IMR-90 (cell line): ENCODE results near the gene TTF2. TPM values are rescaled to one million over a fixed set of nuclear protein-coding genes. Genes with fewer than 3 reads are reported as not detected.

Experiments used
- ATAC-seq: fragments of 200-7000 bp; cut with Tn5 transposase; 2 replicates; pipeline ENCODE4 v1.9.1; 2020; ENCODE audit warnings: low read depth, mild to moderate bottlenecking, moderate library complexity
- BruUV-seq: library from RNA; stranded (reverse); fragments of 400-500 nt; replicated peaks from 2 replicates; lab custom pipeline; 2021; lab: Mats Ljungman, UMichigan
- CTCF ChIA-PET: fragments of 300-600 bp; formaldehyde crosslinking; extraction: SDS; loops from one replicate; lab custom pipeline; 2021; ENCODE audit warnings: antibody characterized with exemption; lab: Yijun Ruan, JAX
- POLR2A ChIA-PET: fragments of 300-600 bp; sonication (Branson Sonifier 250); formaldehyde crosslinking; loops from one replicate; lab custom pipeline; 2022; ENCODE audit warnings: antibody characterized with exemption; ENCODE audit not compliant: unreplicated experiment; lab: Charles Lee
- DNase-seq: peaks from one replicate; pipeline ENCODE4 v3.0.0; 2013
- H2AFZ ChIP-seq: replicated peaks from 2 replicates; pipeline ENCODE3; 2013; ENCODE audit warnings: low read length, mild to moderate bottlenecking; ENCODE audit not compliant: poor library complexity
- H2AK5ac ChIP-seq: 2 replicates; pipeline ENCODE4 v1.6.1; 2013; ENCODE audit warnings: low read depth, low read length, inconsistent platforms
- H2AK9ac ChIP-seq: replicated peaks from 2 replicates; pipeline ENCODE3; 2013; ENCODE audit warnings: mild to moderate bottlenecking, low read depth, low read length, moderate library complexity; ENCODE audit not compliant: poor library complexity
- H2BK120ac ChIP-seq: 2 replicates; pipeline ENCODE4 v1.6.1; 2013; ENCODE audit warnings: low read depth, low read length, inconsistent platforms
- H2BK15ac ChIP-seq: 3 replicates; pipeline ENCODE4 v1.6.1; 2013; ENCODE audit warnings: low read depth, low read length, inconsistent platforms
- H2BK20ac ChIP-seq: 2 replicates; pipeline ENCODE4 v1.6.1; 2013; ENCODE audit warnings: low read depth, mild to moderate bottlenecking, inconsistent platforms, low read length, moderate library complexity
- H2BK5ac ChIP-seq: 2 replicates; pipeline ENCODE4 v1.6.1; 2013; ENCODE audit warnings: mild to moderate bottlenecking, low read depth, low read length, inconsistent platforms; ENCODE audit not compliant: poor library complexity, severe bottlenecking
- H3K14ac ChIP-seq: replicated peaks from 2 replicates; pipeline ENCODE4 v1.6.1; 2013; ENCODE audit warnings: low read depth, low read length, inconsistent platforms
- H3K18ac ChIP-seq: 2 replicates; pipeline ENCODE4 v1.6.1; 2013; ENCODE audit warnings: low read depth, low read length, control low read depth
- H3K23ac ChIP-seq: 2 replicates; pipeline ENCODE4 v1.6.1; 2013; ENCODE audit warnings: low read depth, low read length, inconsistent platforms
- H3K27ac ChIP-seq: 2 replicates; pipeline ENCODE4 v1.5.1; 2013; ENCODE audit warnings: mild to moderate bottlenecking, control low read depth, low read length; ENCODE audit not compliant: insufficient read depth
- H3K27me3 ChIP-seq: 2 replicates; pipeline ENCODE4 v1.6.1; 2013; ENCODE audit warnings: low read length; ENCODE audit not compliant: control insufficient read depth, insufficient read depth
- H3K36me3 ChIP-seq: 2 replicates; pipeline ENCODE4 v1.6.1; 2013; ENCODE audit warnings: low read length, mixed read lengths; ENCODE audit not compliant: control insufficient read depth, insufficient read depth
- H3K4ac ChIP-seq: 2 replicates; pipeline ENCODE4 v1.6.1; 2013; ENCODE audit warnings: low read depth, low read length, inconsistent platforms
- H3K4me1 ChIP-seq: 2 replicates; pipeline ENCODE4 v1.6.1; 2013; ENCODE audit warnings: low read length, mixed read lengths; ENCODE audit not compliant: control insufficient read depth, insufficient read depth
- H3K4me2 ChIP-seq: 2 replicates; pipeline ENCODE4 v1.6.1; 2013; ENCODE audit warnings: low read depth, mild to moderate bottlenecking, control low read depth, low read length, moderate library complexity
- H3K4me3 ChIP-seq: 2 replicates; pipeline ENCODE4 v1.5.1; 2013; ENCODE audit warnings: low read depth, mild to moderate bottlenecking, control low read depth, low read length, moderate library complexity; ENCODE audit not compliant: insufficient read depth
- H3K56ac ChIP-seq: 2 replicates; pipeline ENCODE4 v1.6.1; 2013; ENCODE audit warnings: low read length, inconsistent platforms; ENCODE audit not compliant: insufficient read depth; ENCODE audit errors: extremely low read depth
- H3K79me1 ChIP-seq, 2 experiments: 2 replicates each; pipeline ENCODE4 v1.6.1; 2013; ENCODE audit warnings: low read length in 2 of 2, inconsistent platforms in 1 of 2, low read depth in 1 of 2
- H3K9ac ChIP-seq: 2 replicates; pipeline ENCODE4 v1.6.1; 2013; ENCODE audit warnings: low read depth, low read length, control low read depth
- H3K9me1 ChIP-seq: 2 replicates; pipeline ENCODE4 v1.6.1; 2013; ENCODE audit warnings: low read length, inconsistent platforms; ENCODE audit not compliant: insufficient read depth
- H3K9me3 ChIP-seq: 2 replicates; pipeline ENCODE4 v1.6.1; 2013; ENCODE audit warnings: low read length; ENCODE audit not compliant: control insufficient read depth, insufficient read depth
- H4K20me1 ChIP-seq: 2 replicates; pipeline ENCODE4 v1.6.1; 2013; ENCODE audit warnings: low read length, inconsistent platforms; ENCODE audit not compliant: insufficient read depth
- H4K5ac ChIP-seq: 2 replicates; pipeline ENCODE4 v1.6.1; 2013; ENCODE audit warnings: mild to moderate bottlenecking, low read depth, low read length, control low read depth
- H4K8ac ChIP-seq, 2 experiments: 2 replicates each; pipeline ENCODE4 v1.6.1; 2013; ENCODE audit warnings: low read depth in 2 of 2, low read length in 2 of 2, control low read depth in 1 of 2, inconsistent platforms in 1 of 2
- H4K91ac ChIP-seq: 2 replicates; pipeline ENCODE4 v1.6.1; 2013; ENCODE audit warnings: low read depth, low read length, inconsistent platforms; ENCODE audit not compliant: insufficient read depth
- CHD1 ChIP-seq: IDR thresholded peaks from 2 replicates; pipeline ENCODE4 v1.6.1; 2012; ENCODE audit warnings: low read depth, low read length, improper control_type of control experiment
- FOS ChIP-seq: fragments of 150-350 bp; IDR thresholded peaks from 2 replicates; pipeline ENCODE4 v1.6.1; 2016; ENCODE audit warnings: low read depth, low read length
- MAFK ChIP-seq: IDR thresholded peaks from 2 replicates; pipeline ENCODE4 v1.6.1; 2012; ENCODE audit warnings: low read depth, low read length, improper control_type of control experiment
- MAZ ChIP-seq: IDR thresholded peaks from 2 replicates; pipeline ENCODE4 v1.6.1; 2012; ENCODE audit warnings: low read depth, mild to moderate bottlenecking, low read length, improper control_type of control experiment, moderate library complexity, borderline replicate concordance
- MXI1 ChIP-seq: IDR thresholded peaks from 2 replicates; pipeline ENCODE4 v1.6.1; 2012; ENCODE audit warnings: low read depth, mild to moderate bottlenecking, low read length, moderate library complexity, borderline replicate concordance
- NFE2L2 ChIP-seq: fragments of 150-350 bp; IDR thresholded peaks from 2 replicates; pipeline ENCODE4 v1.6.1; 2016; ENCODE audit warnings: low read depth, mild to moderate bottlenecking, low read length
- POLR2A ChIP-seq: IDR thresholded peaks from 2 replicates; pipeline ENCODE4 v1.6.1; 2012; ENCODE audit warnings: mild to moderate bottlenecking, low read depth, low read length
- RAD21 ChIP-seq: IDR thresholded peaks from 2 replicates; pipeline ENCODE4 v1.6.1; 2012; ENCODE audit warnings: low read length, improper control_type of control experiment
- RFX5 ChIP-seq: IDR thresholded peaks from 2 replicates; pipeline ENCODE4 v1.8.0; 2012; ENCODE audit warnings: low read depth, mild to moderate bottlenecking, low read length, moderate library complexity
- SMC3 ChIP-seq: fragments of 150-350 bp; IDR thresholded peaks from 2 replicates; pipeline ENCODE4 v1.6.1; 2016; ENCODE audit warnings: low read depth, mild to moderate bottlenecking, antibody characterized with exemption, low read length, moderate library complexity
- WGBS, 2 experiments: methylation state at CpG; one replicate each; pipeline versions ENCODE4 v1.1.5 to v1.1.7; 2013; ENCODE audit warnings: missing lambda C conversion rate in 2 of 2; ENCODE audit not compliant: insufficient read length in 1 of 2; ENCODE audit errors: extremely low coverage in 2 of 2; 5-methylcytosine and 5-hydroxymethylcytosine counted together
- dilution Hi-C: fragments of 300-500 bp; cut with HindIII; formaldehyde crosslinking; loops from one replicate; pipeline ENCODE4 v1.14.3; 2018; ENCODE audit warnings: low sequenced_read_pairs; ENCODE audit not compliant: unreplicated experiment
- in situ Hi-C: fragments of 300-500 bp; cut with MboI; formaldehyde crosslinking; loops from 3 replicates; pipeline ENCODE4 v1.14.3; 2019; ENCODE audit warnings: low sequenced_read_pairs, inconsistent platforms, mixed read lengths
- intact Hi-C: fragments of 100-400 bp; cut with micrococcal nuclease; formaldehyde crosslinking; loops from 2 replicates; pipeline ENCODE4 v1.10.0; 2022
- polyA plus RNA-seq, 3 experiments: library from polyadenylated mRNA; depleted of rRNA; stranded (reverse); fragments of >200 nt; gene quantifications; 2 replicates each; pipeline ENCODE4 v1.2.3, GENCODE V29; 2012; ENCODE audit warnings: low replicate concordance in 1 of 3
- total RNA-seq: library from RNA; depleted of rRNA; stranded (reverse); fragments of >200 nt; gene quantifications from 2 replicates; pipeline ENCODE4 v1.2.3, GENCODE V29; 2012
- TF ChIP-seq, protein P1 (sequence below): fragments of 150-350 bp; IDR thresholded peaks from 2 replicates; pipeline ENCODE4 v1.6.1; 2016; ENCODE audit warnings: low read depth, mild to moderate bottlenecking, low read length, moderate library complexity, borderline replicate concordance

TTF2 gene
- total and polyA plus RNA-seq, 2 of the 4 experiments (the other 2 are of a cell fraction), result 11.5 to 14.7 TPM

DNA sequence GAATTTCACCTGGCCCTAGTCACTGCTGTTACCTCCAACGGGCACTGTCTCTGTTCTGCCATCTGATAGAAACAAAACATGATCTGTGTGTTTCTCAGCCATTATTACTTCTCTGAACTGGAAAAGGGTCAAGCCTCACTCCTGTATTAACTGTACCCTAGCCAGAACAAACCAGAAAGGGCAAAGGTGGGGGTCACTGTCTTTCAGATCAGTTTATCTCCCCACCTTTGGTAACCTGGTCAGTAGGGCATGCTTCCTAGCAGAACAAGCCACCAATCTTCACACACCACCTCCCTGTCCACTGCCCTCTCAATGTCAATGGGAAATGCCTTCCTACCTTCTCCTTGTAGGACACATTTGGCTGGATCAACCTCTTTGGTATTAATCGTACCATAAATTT is 57.6 kb downstream of the TTF2 start:
- in situ Hi-C loops (no loop called here), intact Hi-C loops (no loop called here), dilution Hi-C loops (no loop called here)
- ChIA-PET POLR2A (no interaction called here), CTCF (no interaction called here)
- peaks cover 5 to 9% of the 10 kb centered on the region in 2 experiments; a peak in 1 of 4 replicates for H3K79me1 ChIP-seq
- H4K8ac ChIP-seq, result no peak overlapping the region
- H2BK120ac ChIP-seq, result no peak overlapping the region
- H3K4me1 ChIP-seq, result peaks cover 8% of the 10 kb centered on the region; the same call in 1 of the 2 replicates
- H3K9ac ChIP-seq, result no peak overlapping the region
- ATAC-seq (no peak), DNase-seq (no peak)
- no peak overlapping the region for H2AFZ ChIP-seq
- H2AK9ac ChIP-seq, result no peak overlapping the region
- H3K27ac ChIP-seq, result no peak overlapping the region
- peaks cover 10% of the 10 kb centered on the region for H3K36me3 ChIP-seq
- no peak overlapping the region for H3K56ac ChIP-seq
- no peak overlapping the region for H3K23ac ChIP-seq
- no TSS peak for BruUV-seq
- TF ChIP-seq CHD1, result no peak
- no peak for TF ChIP-seq NFE2L2
- no peak for TF ChIP-seq RFX5
- no peak for TF ChIP-seq FOS
- TF ChIP-seq MXI1, result no peak
- TF ChIP-seq, protein P1, sequence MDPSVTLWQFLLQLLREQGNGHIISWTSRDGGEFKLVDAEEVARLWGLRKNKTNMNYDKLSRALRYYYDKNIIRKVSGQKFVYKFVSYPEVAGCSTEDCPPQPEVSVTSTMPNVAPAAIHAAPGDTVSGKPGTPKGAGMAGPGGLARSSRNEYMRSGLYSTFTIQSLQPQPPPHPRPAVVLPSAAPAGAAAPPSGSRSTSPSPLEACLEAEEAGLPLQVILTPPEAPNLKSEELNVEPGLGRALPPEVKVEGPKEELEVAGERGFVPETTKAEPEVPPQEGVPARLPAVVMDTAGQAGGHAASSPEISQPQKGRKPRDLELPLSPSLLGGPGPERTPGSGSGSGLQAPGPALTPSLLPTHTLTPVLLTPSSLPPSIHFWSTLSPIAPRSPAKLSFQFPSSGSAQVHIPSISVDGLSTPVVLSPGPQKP, result no peak
- no peak for TF ChIP-seq MAFK
- no peak for TF ChIP-seq POLR2A
- no peak for TF ChIP-seq MAZ
- no peak for TF ChIP-seq RAD21
- TF ChIP-seq SMC3, result no peak
- H2BK20ac ChIP-seq, result no peak overlapping the region
- no peak overlapping the region for H3K4me3 ChIP-seq
- H3K18ac ChIP-seq, result no peak overlapping the region
- WGBS, 2 experiments, result 90% methylated on average over 2 of the region's 2 CpGs; no CpG with 5 or more reads in 1 of the 2 experiments
- H4K91ac ChIP-seq, result no peak overlapping the region
- no peak overlapping the region for H3K4ac ChIP-seq
- no peak overlapping the region for H3K4me2 ChIP-seq
- H2BK15ac ChIP-seq, result no peak overlapping the region
- no peak overlapping the region for H2AK5ac ChIP-seq
- H3K9me3 ChIP-seq, result no peaks in the 10 kb centered on the region
- no peak overlapping the region for H2BK5ac ChIP-seq
- peaks cover 5% of the 10 kb centered on the region; the same call in 1 of the 2 replicates for H3K9me1 ChIP-seq
- no peak overlapping the region for H4K5ac ChIP-seq
- H4K20me1 ChIP-seq, result no peaks in the 10 kb centered on the region
- H3K27me3 ChIP-seq, result no peaks in the 10 kb centered on the region
- H3K14ac ChIP-seq, result no peak overlapping the region
